Measurements from ENCODE around the gene HOXC13. TPM values are rescaled to one million over a fixed set of nuclear protein-coding genes. Genes with fewer than 3 reads are reported as not detected.

The HOXC13 gene
- total RNA-seq, 5 donors from 2014 or later (not counting 1 experiment from before 2014, with no cell fraction given) = 0.12 TPM; not detected in 4

Other genes with a start within 250 kb of the HOXC13 start
- gene CALCOCO1, start 211.4 kb upstream of the HOXC13 start, total RNA-seq = 100 to 1,000 TPM; 118 to 162 (median 153) TPM
- gene CISTR, start 186.9 kb upstream of the HOXC13 start, total RNA-seq = not detected
- not detected for gene HOXC12, start 16.1 kb downstream of the HOXC13 start, total RNA-seq
- not detected for gene HOXC11, start 34.3 kb downstream of the HOXC13 start, total RNA-seq
- not detected for gene HOTAIR, start 36.1 kb downstream of the HOXC13 start, total RNA-seq
- under 1 TPM in 1 of 5 donors, not detected in 4; 0.30 TPM for gene HOXC10, start 46.3 kb downstream of the HOXC13 start, total RNA-seq
- not detected for gene HOXC9, start 61.3 kb downstream of the HOXC13 start, total RNA-seq
- not detected for gene HOXC8, start 70.2 kb downstream of the HOXC13 start, total RNA-seq
- not detected for gene HOXC6, start 89.6 kb downstream of the HOXC13 start, total RNA-seq
- gene HOXC5, start 94.2 kb downstream of the HOXC13 start, total RNA-seq = not detected
- gene HOXC4, start 115.0 kb downstream of the HOXC13 start, total RNA-seq = 1 to 10 TPM in 1 of 5 donors, under 1 TPM in 4; 0.36 to 1.4 (median 0.61) TPM